Activated T-helper 9 cell treated with anti-CD3 and anti-CD28 coated beads, Interleukin-2, amount 50 U/mL, for 16 hours (primary cell): ENCODE measurements around the gene ANGPTL5.
"Not testable (repeated sequence)": the region's sequence is repeated elsewhere in the genome, so short reads cannot be mapped to it uniquely, and the experiment has no call there.

ENCODE experiments used
- DNase-seq: peaks from one replicate; pipeline ENCODE4 v3.0.0-alpha.2; 2020; ENCODE audit warnings: low read depth

Gene ANGPTL5

GRCh38 chr11:101885631-101886030 is 30.7 kb downstream of the ANGPTL5 start:
- no peak for DNase-seq

GRCh38 chr11:101881586-101881985 is 34.7 kb downstream of the ANGPTL5 start:
- no peak for DNase-seq

- no peak for DNase-seq
These were observed 36.1 kb downstream of the ANGPTL5 start for GRCh38 chr11:101880222-101880621.

- no peak for DNase-seq
These were observed 44.0 kb downstream of the ANGPTL5 start for GRCh38 chr11:101872171-101872882.

GRCh38 chr11:101870510-101870909 is 45.8 kb downstream of the ANGPTL5 start:
- no peak for DNase-seq

GRCh38 chr11:101867951-101868350 is 48.4 kb downstream of the ANGPTL5 start:
- no peak for DNase-seq

GRCh38 chr11:101866619-101867491 is 49.5 kb downstream of the ANGPTL5 start:
- no peak for DNase-seq

GRCh38 chr11:101864098-101864497 is 52.2 kb downstream of the ANGPTL5 start:
- DNase-seq, result no peak

GRCh38 chr11:101863361-101863760 is 53.0 kb downstream of the ANGPTL5 start:
- no peak for DNase-seq

- no peak for DNase-seq
These were observed 53.7 kb downstream of the ANGPTL5 start for GRCh38 chr11:101862391-101863233.

GRCh38 chr11:101860696-101861427 is 55.5 kb downstream of the ANGPTL5 start:
- no peak for DNase-seq

GRCh38 chr11:101852260-101852659 is 64.1 kb downstream of the ANGPTL5 start:
- not testable (repeated sequence) for DNase-seq

- no peak for DNase-seq
These were observed 68.1 kb downstream of the ANGPTL5 start for GRCh38 chr11:101848262-101848661.

- no peak for DNase-seq
These were observed 71.7 kb downstream of the ANGPTL5 start for GRCh38 chr11:101844608-101845007.

GRCh38 chr11:101840704-101841103 is 75.6 kb downstream of the ANGPTL5 start:
- DNase-seq, result no peak
